ENCODE data around the gene ABHD12.

- no peak for TF ChIP-seq POLR2AphosphoS5 (IDR thresholded peaks at IDR 0.05; ENCODE audit: low read depth)
- TF ChIP-seq, protein P1, sequence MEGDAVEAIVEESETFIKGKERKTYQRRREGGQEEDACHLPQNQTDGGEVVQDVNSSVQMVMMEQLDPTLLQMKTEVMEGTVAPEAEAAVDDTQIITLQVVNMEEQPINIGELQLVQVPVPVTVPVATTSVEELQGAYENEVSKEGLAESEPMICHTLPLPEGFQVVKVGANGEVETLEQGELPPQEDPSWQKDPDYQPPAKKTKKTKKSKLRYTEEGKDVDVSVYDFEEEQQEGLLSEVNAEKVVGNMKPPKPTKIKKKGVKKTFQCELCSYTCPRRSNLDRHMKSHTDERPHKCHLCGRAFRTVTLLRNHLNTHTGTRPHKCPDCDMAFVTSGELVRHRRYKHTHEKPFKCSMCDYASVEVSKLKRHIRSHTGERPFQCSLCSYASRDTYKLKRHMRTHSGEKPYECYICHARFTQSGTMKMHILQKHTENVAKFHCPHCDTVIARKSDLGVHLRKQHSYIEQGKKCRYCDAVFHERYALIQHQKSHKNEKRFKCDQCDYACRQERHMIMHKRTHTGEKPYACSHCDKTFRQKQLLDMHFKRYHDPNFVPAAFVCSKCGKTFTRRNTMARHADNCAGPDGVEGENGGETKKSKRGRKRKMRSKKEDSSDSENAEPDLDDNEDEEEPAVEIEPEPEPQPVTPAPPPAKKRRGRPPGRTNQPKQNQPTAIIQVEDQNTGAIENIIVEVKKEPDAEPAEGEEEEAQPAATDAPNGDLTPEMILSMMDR (IDR thresholded peaks at IDR 0.05; ENCODE audit: insufficient read depth, low read length): no peak
Measured at GRCh38 chr20:25369529-25369928, 21.1 kb downstream of the ABHD12 start.
